Esophagus squamous epithelium (tissue), 4 donors: ENCODE results near the gene CCK.

Source experiments
- POLR2A ChIP-seq, 4 donors: fragments of 450-650 bp; IDR thresholded peaks; one replicate each; pipeline ENCODE4 v1.6.1; 2017; ENCODE audit warnings: antibody characterized with exemption in 4 of 4, mild to moderate bottlenecking in 4 of 4, moderate library complexity in 3 of 4
- TF ChIP-seq, protein P1 (sequence below), 6 experiments: fragments of 450-650 bp in 4 of 6; fragments of 200-600 bp in 2 of 6; sonication (generic) in 2 of 6; IDR thresholded peaks; one replicate each; pipeline ENCODE4 v1.5.1; 2016 to 2019; ENCODE audit warnings: antibody characterized with exemption in 6 of 6, mild to moderate bottlenecking in 4 of 6, moderate library complexity in 4 of 6

DNA sequence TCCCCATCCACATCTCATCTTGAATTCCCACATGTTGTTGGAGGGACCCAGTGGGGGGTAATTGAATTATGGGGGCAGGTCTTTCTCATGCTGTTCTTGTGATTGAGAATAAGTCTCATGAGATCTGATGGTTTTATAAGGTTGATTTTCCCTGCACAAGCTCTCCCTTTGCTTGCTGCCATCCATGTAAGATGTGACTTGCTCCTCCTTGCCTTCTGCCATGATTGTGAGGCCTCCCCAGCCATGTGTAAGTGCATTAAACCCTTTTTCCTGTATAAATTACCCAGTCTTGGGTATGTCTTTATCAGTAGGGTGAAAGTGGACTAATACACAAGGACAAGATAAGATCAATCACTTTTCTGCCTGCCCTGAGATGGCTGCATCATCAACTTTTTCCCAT is 5.8 kb upstream of the CCK start:
- TF ChIP-seq, protein P1, sequence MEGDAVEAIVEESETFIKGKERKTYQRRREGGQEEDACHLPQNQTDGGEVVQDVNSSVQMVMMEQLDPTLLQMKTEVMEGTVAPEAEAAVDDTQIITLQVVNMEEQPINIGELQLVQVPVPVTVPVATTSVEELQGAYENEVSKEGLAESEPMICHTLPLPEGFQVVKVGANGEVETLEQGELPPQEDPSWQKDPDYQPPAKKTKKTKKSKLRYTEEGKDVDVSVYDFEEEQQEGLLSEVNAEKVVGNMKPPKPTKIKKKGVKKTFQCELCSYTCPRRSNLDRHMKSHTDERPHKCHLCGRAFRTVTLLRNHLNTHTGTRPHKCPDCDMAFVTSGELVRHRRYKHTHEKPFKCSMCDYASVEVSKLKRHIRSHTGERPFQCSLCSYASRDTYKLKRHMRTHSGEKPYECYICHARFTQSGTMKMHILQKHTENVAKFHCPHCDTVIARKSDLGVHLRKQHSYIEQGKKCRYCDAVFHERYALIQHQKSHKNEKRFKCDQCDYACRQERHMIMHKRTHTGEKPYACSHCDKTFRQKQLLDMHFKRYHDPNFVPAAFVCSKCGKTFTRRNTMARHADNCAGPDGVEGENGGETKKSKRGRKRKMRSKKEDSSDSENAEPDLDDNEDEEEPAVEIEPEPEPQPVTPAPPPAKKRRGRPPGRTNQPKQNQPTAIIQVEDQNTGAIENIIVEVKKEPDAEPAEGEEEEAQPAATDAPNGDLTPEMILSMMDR (IDR thresholded peaks at IDR 0.05), result no peak
- no peak for TF ChIP-seq POLR2A (IDR thresholded peaks at IDR 0.05)
